DMS79 (cell line): Measurements from ENCODE around the gene CIAO2B.
"Not testable (repeated sequence)": the region's sequence is repeated elsewhere in the genome, so short reads cannot be mapped to it uniquely, and the experiment has no call there.

ENCODE experiments used
- DNase-seq: peaks from one replicate; lab custom pipeline; 2025; lab: John Stamatoyannopoulos, UW

Gene CIAO2B

DNA sequence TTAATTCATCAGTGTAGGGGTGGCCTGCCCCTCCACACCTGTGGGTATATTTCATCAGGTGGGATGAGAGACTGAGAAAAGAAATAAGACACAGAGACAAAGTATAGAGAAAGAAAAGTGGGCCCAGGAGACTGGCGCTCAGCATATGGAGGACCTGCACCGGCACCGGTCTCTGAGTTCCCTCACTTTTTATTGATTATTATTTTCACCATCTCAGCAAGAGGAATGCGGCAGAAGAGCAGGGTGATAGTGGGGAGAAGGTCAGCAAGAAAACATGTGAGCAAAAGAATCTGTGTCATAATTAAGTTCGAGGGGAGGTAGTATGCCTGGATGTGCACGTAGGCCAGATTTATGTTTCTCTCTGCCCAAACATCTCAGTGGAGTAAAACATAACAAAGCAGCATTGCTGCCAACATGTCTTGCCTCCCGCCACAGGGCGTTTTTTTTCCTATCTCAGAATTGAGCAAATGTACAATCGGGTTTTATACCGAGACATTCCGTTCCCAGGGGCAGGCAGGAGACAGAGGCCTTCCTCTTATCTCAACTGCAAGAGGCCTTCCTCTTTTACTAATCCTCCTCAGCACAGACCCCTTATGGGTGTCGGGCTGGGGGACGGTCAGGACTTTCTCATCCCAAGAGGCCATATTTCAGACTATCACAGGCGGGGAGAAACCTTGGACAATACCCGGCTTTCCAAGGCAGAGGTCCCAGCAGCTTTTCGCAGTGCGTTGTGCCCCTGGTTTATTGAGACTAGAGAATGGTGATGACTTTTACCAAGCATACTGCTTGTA, 21.4 kb upstream of the CIAO2B start:
- not testable (repeated sequence) for DNase-seq

DNA sequence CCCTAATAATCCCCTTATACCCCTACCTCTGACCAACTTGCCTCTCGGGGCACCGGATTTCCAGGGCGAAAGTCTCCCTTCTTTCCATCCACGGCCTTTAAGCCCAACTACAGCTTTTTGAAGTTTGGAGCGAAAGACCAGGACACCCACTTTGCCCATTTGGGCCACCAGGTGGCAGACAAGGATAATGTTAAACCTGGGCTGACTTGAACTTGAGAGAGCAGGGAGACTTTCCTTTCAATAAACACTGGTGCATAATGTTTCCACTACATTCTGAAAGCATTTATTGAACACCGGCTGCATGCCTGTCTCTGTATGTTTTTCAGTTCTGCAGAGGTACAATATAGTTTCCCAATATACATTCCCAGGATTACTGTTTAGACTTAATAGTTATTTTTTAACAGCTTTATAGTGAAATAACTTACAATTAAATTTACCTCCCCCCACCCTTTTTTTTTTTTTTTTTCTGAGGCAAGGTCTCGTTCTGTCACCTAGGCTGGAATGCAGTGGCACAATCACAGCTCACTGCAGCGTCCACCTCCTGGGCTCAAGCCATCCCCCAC, 20.0 kb upstream of the CIAO2B start:
- no peak for DNase-seq

DNA sequence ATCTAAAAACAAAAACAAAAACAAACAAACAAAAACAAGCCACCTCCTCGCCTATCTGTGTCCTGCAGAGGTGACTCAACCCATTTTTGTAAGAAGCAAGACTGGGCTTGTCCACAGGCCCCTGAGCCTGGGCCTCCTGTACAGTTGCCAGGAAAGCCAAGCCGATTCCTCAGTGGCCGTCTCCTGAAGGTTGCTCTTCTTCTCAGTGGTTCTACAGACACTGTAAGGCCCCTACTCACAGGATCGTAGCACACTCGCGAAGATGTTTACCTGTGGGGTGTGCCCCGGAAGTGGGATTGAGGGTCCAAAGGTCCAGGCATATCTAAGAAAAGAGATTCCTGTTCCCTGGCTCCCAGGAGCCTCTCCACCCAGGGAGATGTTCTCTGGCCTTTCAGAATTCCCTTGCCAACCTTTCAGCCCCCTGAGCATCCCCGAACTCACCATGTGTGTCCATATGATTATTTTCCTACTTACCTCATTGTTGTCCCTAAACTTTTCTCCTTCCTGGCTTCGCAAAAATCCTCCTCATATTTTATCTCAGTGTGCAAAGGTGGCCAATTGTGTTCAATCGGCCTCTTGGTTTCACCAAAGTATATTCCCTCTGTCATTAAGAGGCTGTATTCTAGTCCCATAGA, 19.4 kb upstream of the CIAO2B start:
- DNase-seq = no peak

DNA sequence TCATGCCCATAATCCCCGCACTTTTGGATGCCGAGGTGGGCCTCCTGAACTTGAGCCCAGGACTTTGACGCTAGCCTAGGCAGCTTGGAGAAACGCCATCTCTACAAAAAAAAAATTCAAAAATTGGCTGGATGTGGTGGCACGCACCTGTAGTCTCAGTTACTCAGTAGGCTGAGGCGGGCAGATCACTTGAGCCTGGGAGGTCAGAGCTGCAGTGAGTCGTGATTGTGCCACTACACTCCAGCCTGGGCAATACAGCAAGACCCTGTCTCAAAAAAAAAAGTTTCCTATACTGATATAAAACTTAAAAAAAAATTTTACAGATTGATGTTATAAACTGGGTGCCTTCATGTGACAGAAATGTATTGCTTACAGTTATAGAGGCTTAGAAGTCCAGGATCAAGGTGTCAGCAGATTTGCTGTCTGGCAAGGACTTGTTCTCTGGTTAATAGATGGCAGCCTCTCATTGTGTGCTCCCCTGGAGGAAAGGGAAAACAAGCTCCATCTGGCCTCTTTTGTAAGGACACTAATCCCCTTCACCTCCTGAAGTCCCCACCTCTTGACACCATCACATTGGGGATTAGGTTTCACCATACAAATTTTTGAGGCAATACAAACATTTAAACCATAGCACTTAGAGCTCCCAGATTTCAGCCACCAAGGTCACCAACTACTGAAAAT, 18.4 kb upstream of the CIAO2B start:
- no peak for DNase-seq

DNA sequence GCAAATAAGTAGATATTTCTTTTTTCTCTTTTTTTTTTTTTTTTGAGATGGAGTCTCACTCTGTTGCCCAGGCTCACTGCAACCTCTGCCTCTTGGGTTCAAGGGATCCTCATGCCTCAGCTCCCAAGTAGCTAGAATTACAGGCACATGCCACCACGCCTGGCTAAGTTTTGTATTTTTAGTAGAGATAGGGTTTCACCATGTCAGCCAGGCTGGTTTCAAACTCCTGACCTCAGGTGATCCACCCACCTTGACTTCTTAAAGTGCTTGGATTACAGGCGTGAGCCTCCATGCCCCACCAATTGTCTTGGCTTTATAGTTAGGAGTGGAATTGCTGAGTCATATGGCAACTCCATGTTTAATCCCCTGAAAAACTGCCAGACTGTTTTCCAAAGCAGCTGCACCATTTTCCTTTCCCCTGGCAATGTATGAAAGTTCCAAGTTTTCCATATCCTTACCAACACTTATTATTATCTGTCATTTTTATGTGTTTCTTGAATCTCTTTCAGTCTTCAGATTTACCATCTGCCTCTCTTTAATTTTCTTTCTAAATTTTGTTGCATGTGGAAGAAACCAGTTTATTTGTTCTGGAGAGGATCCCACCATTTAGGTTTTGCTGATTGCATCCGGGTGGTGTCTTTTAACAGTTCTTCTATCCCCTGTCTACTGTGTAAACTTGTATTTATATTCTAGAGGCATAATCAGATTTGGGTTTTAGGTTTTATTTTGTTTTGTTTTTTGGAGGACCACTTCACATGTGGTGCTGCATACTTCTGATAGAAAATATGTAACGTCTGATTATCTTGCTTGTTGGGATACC, 17.0 kb upstream of the CIAO2B start:
- no peak for DNase-seq

DNA sequence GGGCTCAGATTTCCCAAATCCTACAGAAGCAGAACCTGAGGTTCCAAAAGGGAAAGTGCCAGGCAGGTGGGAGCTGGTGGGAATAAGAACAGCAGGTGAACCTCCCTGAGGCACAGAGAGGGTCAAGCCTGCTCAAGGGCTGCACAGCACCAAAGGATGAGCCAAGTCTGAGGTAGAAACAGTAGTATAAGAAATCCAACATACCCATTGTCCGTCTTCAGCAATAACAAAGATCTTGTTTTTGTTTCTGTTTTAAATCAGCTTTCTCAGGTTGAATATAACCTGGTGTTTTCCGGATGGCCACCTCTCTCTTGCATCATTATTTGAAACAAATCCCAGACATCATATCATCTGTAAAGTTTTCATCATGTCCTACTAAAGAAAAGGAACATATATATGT, 16.2 kb upstream of the CIAO2B start:
- no peak for DNase-seq

DNA sequence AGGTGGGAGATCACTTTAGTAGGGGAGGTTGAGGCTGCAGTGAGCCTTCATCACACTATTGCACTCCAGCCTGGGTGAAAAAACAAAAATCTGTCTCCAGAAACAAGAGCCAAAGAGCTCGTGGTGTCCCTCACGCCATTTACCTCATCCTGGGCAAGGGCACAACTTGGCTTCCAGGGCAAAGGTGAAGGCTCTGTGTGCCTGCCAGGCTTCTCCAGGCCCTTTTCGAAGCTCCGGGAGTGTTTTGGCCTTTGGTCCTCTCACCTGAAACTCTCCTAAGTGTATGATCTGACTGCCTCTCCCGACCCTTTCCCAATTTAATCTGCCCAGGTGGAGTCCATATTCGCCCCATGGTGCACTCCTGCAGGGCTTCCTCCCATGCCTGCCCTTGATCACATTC, 15.3 kb upstream of the CIAO2B start:
- DNase-seq = no peak

DNA sequence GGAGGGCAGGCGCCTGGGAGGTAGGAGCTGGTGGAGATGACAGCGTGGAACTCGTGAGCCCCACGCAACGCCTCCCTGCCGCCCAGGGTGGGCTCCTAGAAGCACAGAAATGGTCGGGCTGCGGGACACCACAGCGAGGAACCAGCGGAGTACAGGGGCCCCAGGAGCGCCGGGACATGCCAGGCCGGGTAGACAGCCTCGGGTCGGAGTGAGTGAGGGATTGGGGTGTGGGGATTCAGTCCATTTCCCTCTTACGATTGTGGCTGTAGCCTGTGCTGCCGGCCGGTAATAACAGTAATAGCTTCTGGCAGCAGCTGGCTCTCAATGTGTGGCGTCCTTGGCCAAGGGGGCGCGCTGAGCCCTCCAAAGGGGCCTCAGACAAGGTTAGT, 14.6 kb upstream of the CIAO2B start:
- no peak for DNase-seq

DNA sequence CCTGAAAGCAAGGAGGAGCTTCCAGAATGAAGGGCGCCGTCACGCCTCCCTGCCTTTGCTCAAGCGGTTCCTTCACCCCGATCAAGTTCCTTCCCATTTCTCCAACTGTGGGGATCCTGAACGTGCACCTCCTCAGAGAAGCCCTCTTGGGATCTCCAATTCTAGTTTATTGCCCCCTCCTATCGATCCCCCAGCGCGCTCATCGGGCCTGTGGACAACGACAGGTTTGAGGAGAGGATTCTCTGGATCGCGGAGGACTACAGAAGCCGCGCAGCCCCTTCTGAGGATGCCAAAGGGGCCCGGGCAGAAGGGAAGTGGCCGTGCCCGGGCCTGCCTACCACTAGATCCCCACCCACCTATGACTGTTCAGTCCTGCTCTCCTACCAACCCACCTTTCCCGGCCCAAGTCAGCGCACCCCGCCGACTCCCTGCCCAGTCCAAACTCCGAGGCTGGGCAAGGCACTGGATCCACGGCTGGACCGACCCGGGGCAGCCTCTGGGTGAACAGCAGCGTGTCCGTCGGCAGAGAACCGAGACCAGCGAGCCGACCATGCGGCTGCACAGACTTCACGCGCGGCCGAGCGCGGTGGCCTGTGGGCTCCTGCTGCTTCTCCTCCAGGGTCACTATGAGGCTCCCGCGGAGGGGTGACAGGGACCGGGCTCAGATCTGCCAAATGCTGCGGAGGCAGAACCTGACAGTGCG, 14.1 kb upstream of the CIAO2B start:
- no peak for DNase-seq

DNA sequence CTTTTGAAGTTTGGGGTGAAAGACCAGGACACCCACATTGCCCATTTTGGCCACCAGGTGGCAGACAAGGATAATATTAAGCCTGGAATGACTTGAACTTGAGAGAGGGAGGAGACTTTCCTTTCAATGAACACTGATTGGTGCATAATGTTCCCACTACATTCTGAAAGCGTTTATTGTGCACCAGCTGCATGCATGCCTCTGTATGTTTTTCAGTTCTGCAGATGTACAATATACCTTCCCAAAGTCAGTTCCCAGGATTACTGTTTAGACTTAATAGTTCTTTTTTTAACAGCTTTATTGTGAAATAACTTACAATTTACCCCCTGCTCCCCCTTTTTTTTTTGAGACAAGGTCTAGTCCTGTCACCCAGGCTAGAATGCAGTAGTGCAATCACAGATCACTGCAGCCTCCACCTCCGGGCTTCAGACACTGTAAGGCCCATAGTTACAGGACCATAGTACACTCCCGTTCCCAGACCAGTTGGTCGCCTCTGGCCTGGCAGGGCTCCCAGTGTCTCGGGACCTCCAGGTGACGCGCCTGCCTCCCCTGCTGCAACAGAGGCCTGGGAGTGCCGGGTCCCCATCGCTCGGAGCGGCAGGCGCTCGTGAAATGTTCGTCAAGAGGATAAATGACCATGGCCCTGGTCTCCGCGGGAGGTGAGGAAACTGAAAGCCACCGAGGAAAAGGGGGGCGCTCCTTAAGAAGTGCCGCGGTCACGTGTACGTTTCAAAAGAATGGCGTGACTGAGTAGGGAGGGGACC, 13.3 kb upstream of the CIAO2B start:
- DNase-seq = peak; percentile 5

DNA sequence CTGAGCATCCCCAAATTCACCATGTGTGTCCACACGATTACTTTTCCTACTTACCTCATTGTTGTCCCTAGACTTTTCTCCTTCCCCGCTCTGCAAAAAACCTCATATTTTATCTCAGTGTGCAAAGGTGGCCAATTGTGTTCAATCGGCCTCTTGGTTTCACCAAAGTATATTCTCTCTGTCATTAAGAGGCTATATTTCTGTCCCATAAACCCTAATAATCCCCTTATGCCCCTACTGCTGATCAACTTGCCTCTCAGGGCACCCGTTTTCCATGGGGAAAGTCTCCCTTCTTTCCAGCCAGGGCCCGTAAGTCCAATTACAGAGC, 12.7 kb upstream of the CIAO2B start:
- DNase-seq = no peak

DNA sequence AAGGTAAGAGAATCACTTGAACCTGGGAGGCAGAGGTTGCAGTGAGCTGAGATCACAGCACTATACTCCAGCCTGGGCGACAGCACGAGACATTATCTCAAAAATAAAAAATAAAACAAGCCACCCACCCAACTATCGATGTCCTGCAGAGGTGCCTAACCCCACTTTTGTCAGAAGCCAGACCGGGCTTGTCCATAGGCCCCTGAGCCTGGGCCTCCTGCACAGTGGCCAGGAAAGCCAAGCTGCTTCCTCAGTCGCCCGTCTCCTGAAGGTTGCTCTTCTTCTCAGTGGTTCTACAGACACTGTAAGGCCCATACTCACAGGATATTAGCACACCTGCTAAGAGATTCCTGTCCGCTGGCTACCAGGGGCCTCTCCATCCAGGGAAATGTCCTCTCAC, 12.3 kb upstream of the CIAO2B start:
- DNase-seq = no peak

DNA sequence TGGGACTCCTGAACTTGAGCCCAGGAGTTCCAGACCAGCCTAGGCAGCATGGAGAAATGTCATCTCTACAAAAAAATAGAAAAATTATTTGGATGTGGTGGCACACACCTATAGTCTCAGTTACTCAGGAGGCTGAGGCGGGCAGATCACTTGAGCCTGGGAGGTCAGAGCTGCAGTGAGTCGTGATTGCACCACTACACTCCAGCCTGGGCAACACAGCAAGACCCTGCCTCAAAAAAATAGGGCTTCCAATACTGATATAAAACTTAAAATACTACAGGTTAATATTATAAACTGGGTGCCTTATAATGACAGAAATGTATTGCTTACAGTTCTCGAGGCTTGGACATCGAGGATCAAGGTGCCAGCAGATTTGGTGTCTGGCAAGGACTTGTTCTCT, 11.7 kb upstream of the CIAO2B start:
- DNase-seq = no peak

DNA sequence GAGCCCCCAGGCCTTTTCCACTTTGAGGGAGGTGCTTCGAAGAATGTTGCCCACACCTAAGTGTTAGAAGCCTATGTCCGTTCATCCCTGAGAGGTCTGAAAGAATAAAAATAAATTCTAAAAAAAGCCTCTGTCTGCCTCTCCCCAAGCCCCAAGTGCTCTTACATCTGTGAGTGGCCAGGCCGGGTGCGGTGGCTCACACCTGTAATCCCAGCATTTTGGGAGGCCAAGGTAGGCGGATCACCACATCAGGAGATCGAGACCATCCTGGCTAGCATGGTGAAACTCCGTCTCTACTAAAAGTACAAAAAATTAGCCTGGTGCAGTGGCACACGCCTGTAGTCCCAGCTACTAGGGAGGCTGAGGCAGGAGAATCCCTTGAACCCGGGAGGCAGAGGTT, 10.8 kb upstream of the CIAO2B start:
- DNase-seq = not testable (repeated sequence)

DNA sequence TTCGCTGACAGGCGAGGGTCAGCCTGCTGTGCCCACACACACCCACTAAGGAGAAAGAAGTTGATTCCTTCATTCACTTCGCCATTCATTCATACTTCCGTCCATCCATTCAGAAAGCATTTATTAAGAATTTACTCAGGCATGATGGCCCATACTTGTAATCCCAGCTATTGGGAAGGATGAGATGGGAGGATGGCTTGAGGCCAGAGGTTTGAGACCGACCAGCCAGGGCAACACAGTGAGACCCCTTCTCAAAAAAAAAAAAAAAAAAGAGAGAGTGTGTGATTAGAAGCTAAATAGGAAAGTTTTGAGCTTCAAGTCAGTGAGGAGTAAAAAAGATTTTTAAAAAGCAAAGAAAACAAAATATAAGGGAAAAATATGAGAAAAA, 9.8 kb upstream of the CIAO2B start:
- DNase-seq = no peak

DNA sequence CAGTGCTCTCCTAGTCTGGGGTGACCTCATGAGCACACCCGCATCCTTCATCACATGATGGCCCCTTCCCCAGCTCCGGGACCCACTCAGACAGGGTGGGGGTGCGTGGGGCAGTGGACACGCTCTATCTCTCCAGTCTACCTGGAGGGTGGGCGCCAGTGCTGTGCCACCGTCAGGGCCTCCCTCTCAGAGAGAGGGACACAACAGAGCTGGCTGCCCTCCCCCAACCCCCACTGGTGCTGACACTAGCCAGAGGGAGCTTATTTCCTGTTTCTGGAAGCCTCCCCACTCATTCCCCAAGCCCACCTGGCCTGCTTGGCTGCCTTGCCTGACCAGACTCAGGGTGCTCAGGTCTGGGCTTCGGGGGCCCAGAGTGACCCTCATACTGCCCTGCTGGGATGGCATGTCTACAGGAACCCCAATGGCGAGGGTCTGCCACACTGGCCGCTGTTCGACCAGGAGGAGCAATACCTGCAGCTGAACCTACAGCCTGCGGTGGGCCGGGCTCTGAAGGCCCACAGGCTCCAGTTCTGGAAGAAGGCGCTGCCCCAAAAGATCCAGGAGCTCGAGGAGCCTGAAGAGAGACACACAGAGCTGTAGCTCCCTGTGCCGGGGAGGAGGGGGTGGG, 9.3 kb upstream of the CIAO2B start:
- no peak for DNase-seq

DNA sequence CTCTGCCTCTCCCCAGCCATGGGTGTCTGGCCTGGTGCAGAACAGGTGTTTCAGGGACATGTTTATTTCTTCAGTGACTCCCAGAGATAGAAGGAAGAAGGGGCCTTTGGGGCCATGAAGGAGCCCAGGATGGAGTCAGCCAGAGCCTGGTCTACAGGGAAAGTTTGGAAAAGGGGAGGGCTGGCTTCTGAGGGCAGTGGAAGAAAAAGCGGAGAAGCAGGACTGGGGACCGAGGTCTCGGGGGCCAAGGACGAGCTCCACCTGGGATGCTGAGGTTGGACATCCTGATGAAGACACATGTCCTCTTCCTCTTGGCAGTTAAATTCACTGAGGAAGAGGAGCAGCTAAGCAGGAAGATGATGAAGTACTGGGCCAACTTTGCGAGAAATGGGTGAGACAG, 8.8 kb upstream of the CIAO2B start:
- no peak for DNase-seq

DNA sequence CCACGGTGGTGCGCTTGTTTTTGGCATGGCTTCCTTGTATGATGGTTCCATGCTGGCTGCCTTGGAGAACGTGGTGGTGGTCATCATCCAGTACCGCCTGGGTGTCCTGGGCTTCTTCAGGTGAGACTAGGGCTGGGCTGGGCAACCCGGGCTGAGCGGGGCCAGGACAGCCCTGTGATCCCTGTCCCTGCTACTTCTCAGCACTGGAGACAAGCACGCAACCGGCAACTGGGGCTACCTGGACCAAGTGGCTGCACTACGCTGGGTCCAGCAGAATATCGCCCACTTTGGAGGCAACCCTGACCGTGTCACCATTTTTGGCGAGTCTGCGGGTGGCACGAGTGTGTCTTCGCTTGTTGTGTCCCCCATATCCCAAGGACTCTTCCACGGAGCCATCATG, 6.0 kb upstream of the CIAO2B start:
- DNase-seq = no peak

DNA sequence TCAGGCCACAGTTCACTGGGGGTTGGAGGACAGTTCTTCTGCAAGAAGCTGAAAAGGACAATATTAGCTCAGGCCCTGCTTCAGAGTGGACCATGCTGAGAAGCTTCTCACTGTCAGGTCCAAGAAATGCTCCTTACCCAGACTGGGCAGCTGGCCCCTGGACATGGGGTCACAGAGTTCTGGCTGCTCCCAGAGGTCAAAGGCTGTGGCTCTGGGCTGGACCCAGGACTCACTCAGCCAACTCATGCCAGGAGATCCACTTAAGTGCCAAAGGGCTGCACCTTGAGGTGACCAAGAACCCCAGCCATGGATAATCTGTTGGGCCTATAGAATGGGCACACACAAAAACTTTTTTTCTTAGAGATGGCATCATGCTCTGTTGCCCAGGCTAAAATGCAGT, 5.2 kb upstream of the CIAO2B start:
- DNase-seq = no peak

DNA sequence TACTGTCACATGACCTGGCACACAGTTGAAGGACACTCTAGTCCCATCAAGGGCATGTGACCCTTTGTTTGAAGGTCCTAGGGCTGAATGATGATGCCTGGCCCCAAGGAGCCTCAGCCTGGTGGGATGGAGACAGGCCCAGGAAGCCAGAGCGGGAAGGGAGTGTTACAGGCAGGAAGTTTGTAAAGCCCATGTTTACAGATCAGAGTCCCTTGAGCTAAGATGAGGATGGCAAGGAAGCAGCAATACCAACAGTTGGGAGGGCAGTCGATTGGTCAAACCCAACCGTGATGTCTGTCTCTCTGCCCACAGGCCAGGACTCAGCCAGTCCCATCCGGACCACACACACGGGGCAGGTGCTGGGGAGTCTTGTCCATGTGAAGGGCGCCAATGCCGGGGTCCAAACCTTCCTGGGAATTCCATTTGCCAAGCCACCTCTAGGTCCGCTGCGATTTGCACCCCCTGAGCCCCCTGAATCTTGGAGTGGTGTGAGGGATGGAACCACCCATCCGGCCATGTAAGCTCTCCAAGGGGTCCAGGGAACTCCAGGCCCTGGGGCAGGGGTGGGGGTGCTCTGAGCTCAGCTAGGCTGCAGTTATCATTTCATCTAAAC, 3.6 kb upstream of the CIAO2B start:
- DNase-seq = no peak
